Mesenchymal stem cell (in vitro differentiated cells and primary cell): Measurements from ENCODE around the gene NDUFV2.

ENCODE experiments used
- DNase-seq: peaks from one replicate; pipeline ENCODE4 v3.0.0-alpha.2; 2013
- H2AFZ ChIP-seq: one replicate; pipeline ENCODE4 v1.6.1; 2013; ENCODE audit warnings: low read depth, mild to moderate bottlenecking, control low read depth, inconsistent platforms, low read length, moderate library complexity
- H2AK5ac ChIP-seq: 2 replicates; pipeline ENCODE4 v1.6.1; 2013; ENCODE audit warnings: low read length, moderate library complexity, mild to moderate bottlenecking, inconsistent platforms; ENCODE audit not compliant: severe bottlenecking
- H2BK120ac ChIP-seq: one replicate; pipeline ENCODE4 v1.6.1; 2013; ENCODE audit warnings: low read depth, mild to moderate bottlenecking, inconsistent platforms, low read length, moderate library complexity
- H2BK12ac ChIP-seq, 2 experiments: one replicate each; pipeline ENCODE4 v1.6.1; 2013; ENCODE audit warnings: inconsistent platforms in 2 of 2, low read length in 2 of 2, mild to moderate bottlenecking in 2 of 2, moderate library complexity in 2 of 2, control low read depth in 1 of 2
- H2BK15ac ChIP-seq: one replicate; pipeline ENCODE4 v1.6.1; 2013; ENCODE audit warnings: mild to moderate bottlenecking, low read depth, inconsistent platforms; ENCODE audit not compliant: poor library complexity, severe bottlenecking
- H2BK5ac ChIP-seq: 2 replicates; pipeline ENCODE4 v1.6.1; 2013; ENCODE audit warnings: low read depth, mild to moderate bottlenecking, low read length, control low read depth, inconsistent platforms; ENCODE audit not compliant: poor library complexity, severe bottlenecking
- H3K14ac ChIP-seq, 2 experiments: one replicate each; pipeline ENCODE4 v1.6.1; 2013; ENCODE audit warnings: inconsistent platforms in 2 of 2, low read length in 2 of 2, control low read depth in 1 of 2, mild to moderate bottlenecking in 1 of 2, moderate library complexity in 1 of 2
- H3K18ac ChIP-seq, 2 experiments: one replicate each; pipeline ENCODE4 v1.6.1; 2013; ENCODE audit warnings: inconsistent platforms in 2 of 2, low read length in 2 of 2, control low read depth in 1 of 2, low read depth in 1 of 2, mild to moderate bottlenecking in 1 of 2
- H3K23ac ChIP-seq, 2 experiments: one replicate each; pipeline ENCODE4 v1.6.1; 2013; ENCODE audit warnings: inconsistent platforms in 2 of 2, low read length in 2 of 2, mild to moderate bottlenecking in 2 of 2, moderate library complexity in 2 of 2, control low read depth in 1 of 2
- H3K27ac ChIP-seq: 2 replicates; pipeline ENCODE4 v1.5.1; 2013; ENCODE audit warnings: mild to moderate bottlenecking, moderate library complexity, low read length, control low read depth, inconsistent platforms; ENCODE audit not compliant: poor library complexity, severe bottlenecking
- H3K27me3 ChIP-seq, 2 experiments: 2 replicates each; pipeline versions ENCODE4 v1.6.1 to v1.7.0; 2013; ENCODE audit warnings: low read length in 2 of 2, mild to moderate bottlenecking in 2 of 2, moderate library complexity in 2 of 2, control low read depth in 1 of 2, inconsistent platforms in 1 of 2; ENCODE audit not compliant: control insufficient read depth in 1 of 2, insufficient read depth in 1 of 2
- H3K36me3 ChIP-seq, 2 experiments: 2 replicates each; pipeline versions ENCODE4 v1.6.1 to v1.7.0; 2013; ENCODE audit warnings: low read length in 2 of 2, control low read depth in 1 of 2, inconsistent platforms in 1 of 2, low read depth in 1 of 2, mild to moderate bottlenecking in 1 of 2; ENCODE audit not compliant: insufficient read depth in 2 of 2, control insufficient read depth in 1 of 2
- H3K4ac ChIP-seq, 2 experiments: one replicate each; pipeline ENCODE4 v1.6.1; 2013; ENCODE audit warnings: inconsistent platforms in 2 of 2, low read length in 2 of 2, mild to moderate bottlenecking in 2 of 2, moderate library complexity in 2 of 2, control low read depth in 1 of 2, low read depth in 1 of 2
- H3K4me1 ChIP-seq: 2 replicates; pipeline ENCODE4 v1.6.1; 2013; ENCODE audit warnings: low read depth, low read length, control low read depth; ENCODE audit not compliant: control insufficient read depth, insufficient read depth
- H3K4me2 ChIP-seq: 2 replicates; pipeline ENCODE4 v1.6.1; 2013; ENCODE audit warnings: low read length, mild to moderate bottlenecking, inconsistent platforms; ENCODE audit not compliant: poor library complexity, severe bottlenecking
- H3K4me3 ChIP-seq, 2 experiments: 2 replicates each; pipeline versions ENCODE4 v1.5.1 to v1.7.0; 2013; ENCODE audit warnings: low read length in 2 of 2, mild to moderate bottlenecking in 2 of 2, control low read depth in 1 of 2, low read depth in 1 of 2; ENCODE audit not compliant: insufficient read depth in 1 of 2
- H3K79me1 ChIP-seq: replicated peaks from 2 replicates; pipeline ENCODE4 v1.6.1; 2013; ENCODE audit warnings: mild to moderate bottlenecking, control low read depth, low read length, inconsistent platforms; ENCODE audit not compliant: poor library complexity, severe bottlenecking
- H3K9ac ChIP-seq: 2 replicates; pipeline ENCODE4 v1.7.0; 2013; ENCODE audit warnings: mild to moderate bottlenecking, low read length, moderate library complexity
- H3K9me3 ChIP-seq: 2 replicates; pipeline ENCODE4 v1.7.0; 2013; ENCODE audit warnings: mild to moderate bottlenecking, low read length; ENCODE audit not compliant: control insufficient read depth
- H4K8ac ChIP-seq: one replicate; pipeline ENCODE4 v1.6.1; 2013; ENCODE audit warnings: inconsistent platforms, mild to moderate bottlenecking, low read length, moderate library complexity
- H4K91ac ChIP-seq: one replicate; pipeline ENCODE4 v1.6.1; 2013; ENCODE audit warnings: mild to moderate bottlenecking, low read length, inconsistent platforms
- WGBS: methylation state at CpG from one replicate; pipeline ENCODE4 v1.1.7; 2013; ENCODE audit warnings: mixed read lengths; 5-methylcytosine and 5-hydroxymethylcytosine counted together

Gene NDUFV2

GRCh38 chr18:9066358-9066757 lies 36.1 kb upstream of the NDUFV2 start:
- Histone ChIP-seq H4K8ac (no peak overlapping the region), H2BK5ac (no peak overlapping the region), H2BK15ac (no peak overlapping the region), H3K14ac (no peak overlapping the region), H2AFZ (no peak overlapping the region), H3K4ac (no peak overlapping the region), H3K9me3 (no peaks in the 10 kb centered on the region), H2AK5ac (no peak overlapping the region), H3K23ac (no peak overlapping the region), H3K27me3 (no peaks in the 10 kb centered on the region), H3K4me2 (no peak overlapping the region), H2BK120ac (no peak overlapping the region), H3K27ac (no peak overlapping the region), H3K4me3 (no peak overlapping the region), H2BK12ac (no peak overlapping the region), H3K36me3 (no peaks in the 10 kb centered on the region), H4K91ac (no peak overlapping the region), H3K79me1 (no peaks in the 10 kb centered on the region), H3K4me1 (no peaks in the 10 kb centered on the region), H3K18ac (no peak overlapping the region), H3K9ac (no peak overlapping the region)
- 90% methylated on average over 4 of the region's 4 CpGs for WGBS
- no peak for DNase-seq

- Histone ChIP-seq H3K4me2 (no peak overlapping the region), H3K18ac (no peak overlapping the region), H2AFZ (no peak overlapping the region), H3K23ac (no peak overlapping the region), H3K4me3 (no peak overlapping the region), H2BK15ac (no peak overlapping the region), H3K27ac (no peak overlapping the region), H2BK5ac (no peak overlapping the region), H3K9ac (no peak overlapping the region), H3K9me3 (no peaks in the 10 kb centered on the region), H3K79me1 (no peaks in the 10 kb centered on the region), H2BK12ac (no peak overlapping the region), H3K14ac (no peak overlapping the region), H4K8ac (no peak overlapping the region), H2AK5ac (no peak overlapping the region), H2BK120ac (no peak overlapping the region), H3K4ac (no peak overlapping the region), H4K91ac (no peak overlapping the region), H3K36me3 (no peaks in the 10 kb centered on the region), H3K4me1 (no peaks in the 10 kb centered on the region), H3K27me3 (no peaks in the 10 kb centered on the region)
- DNase-seq: no peak
- 98% methylated on average over 3 of the region's 5 CpGs for WGBS
Measured at GRCh38 chr18:9066817-9067306, 35.6 kb upstream of the NDUFV2 start.

GRCh38 chr18:9067823-9068222 lies 34.7 kb upstream of the NDUFV2 start:
- no peak overlapping the region for H2BK12ac ChIP-seq
- H3K9me3 ChIP-seq: no peaks in the 10 kb centered on the region
- no peaks in the 10 kb centered on the region for H3K36me3 ChIP-seq
- no peak overlapping the region for H3K18ac ChIP-seq
- H2AFZ ChIP-seq: no peak overlapping the region
- H3K4ac ChIP-seq: peak overlapping the region in 1 of 2 experiments; percentile 27
- no peak for DNase-seq
- 95% methylated on average over 6 of the region's 6 CpGs for WGBS
- no peak overlapping the region for H3K14ac ChIP-seq
- H3K27me3 ChIP-seq: no peaks in the 10 kb centered on the region
- H3K4me2 ChIP-seq: no peak overlapping the region
- H3K27ac ChIP-seq: no peak overlapping the region
- H3K4me3 ChIP-seq: no peak overlapping the region
- H2BK15ac ChIP-seq: no peak overlapping the region
- no peaks in the 10 kb centered on the region for H3K4me1 ChIP-seq
- H3K23ac ChIP-seq: no peak overlapping the region
- H2BK120ac ChIP-seq: no peak overlapping the region
- H4K8ac ChIP-seq: no peak overlapping the region
- no peak overlapping the region for H4K91ac ChIP-seq
- H2BK5ac ChIP-seq: no peak overlapping the region
- no peak overlapping the region for H3K9ac ChIP-seq
- no peaks in the 10 kb centered on the region for H3K79me1 ChIP-seq
- no peak overlapping the region for H2AK5ac ChIP-seq

GRCh38 chr18:9068346-9068745 lies 34.2 kb upstream of the NDUFV2 start:
- Histone ChIP-seq H3K23ac (no peak overlapping the region), H2BK120ac (no peak overlapping the region), H2BK5ac (no peak overlapping the region), H3K14ac (no peak overlapping the region), H3K4me2 (no peak overlapping the region), H3K79me1 (no peaks in the 10 kb centered on the region), H3K36me3 (no peaks in the 10 kb centered on the region), H3K9me3 (no peaks in the 10 kb centered on the region), H2BK15ac (no peak overlapping the region), H3K4me1 (no peaks in the 10 kb centered on the region), H3K9ac (no peak overlapping the region), H4K8ac (no peak overlapping the region), H4K91ac (no peak overlapping the region), H2AK5ac (no peak overlapping the region), H3K4me3 (no peak overlapping the region), H3K18ac (no peak overlapping the region), H3K27me3 (no peaks in the 10 kb centered on the region), H2BK12ac (peak overlapping the region in 1 of 2 experiments; percentile 38), H3K27ac (no peak overlapping the region), H3K4ac (no peak overlapping the region), H2AFZ (no peak overlapping the region)
- DNase-seq: no peak
- WGBS: 94% methylated on average over 2 of the region's 2 CpGs
